Fibroblast of villous mesenchyme (primary cell): ENCODE measurements around the gene MAGI2. TPM values are rescaled to one million over a fixed set of nuclear protein-coding genes. Genes with fewer than 3 reads are reported as not detected.

Experiments used
- DNase-seq: peaks from one replicate; pipeline ENCODE4 v3.0.0-alpha.2; 2010; ENCODE audit warnings: low read depth
- H3K4me3 ChIP-seq: 2 replicates; pipeline ENCODE4 v1.5.1; 2011; ENCODE audit warnings: low read depth, mild to moderate bottlenecking, low read length
- CTCF ChIP-seq: IDR thresholded peaks from 2 replicates; pipeline ENCODE4 v1.5.1; 2012; ENCODE audit warnings: low read depth, mild to moderate bottlenecking, low read length; ENCODE audit not compliant: insufficient read depth
- total RNA-seq: library from RNA; depleted of rRNA; stranded (reverse); fragments of >200 nt; gene quantifications from 2 replicates; pipeline ENCODE4 v1.2.3, GENCODE V29; 2012

Gene MAGI2
- total RNA-seq, 1 donor = 24.6 TPM

GRCh38 chr7:79244482-79244881, 209.0 kb downstream of the MAGI2 start:
- no peak for TF ChIP-seq CTCF
- DNase-seq = no peak
- no peak overlapping the region for H3K4me3 ChIP-seq

GRCh38 chr7:79241288-79242060, 212.0 kb downstream of the MAGI2 start:
- no peak overlapping the region for H3K4me3 ChIP-seq
- TF ChIP-seq CTCF = no peak
- DNase-seq = peak; percentile 85

- no peak for TF ChIP-seq CTCF
- DNase-seq = no peak
- no peak overlapping the region for H3K4me3 ChIP-seq
These were observed 213.1 kb downstream of the MAGI2 start for GRCh38 chr7:79240413-79240812.

- no peak overlapping the region for H3K4me3 ChIP-seq
- peak; percentile 59 for DNase-seq
- TF ChIP-seq CTCF = no peak
These were observed 217.0 kb downstream of the MAGI2 start for GRCh38 chr7:79236352-79237028.

GRCh38 chr7:79227044-79227443, 226.4 kb downstream of the MAGI2 start:
- no peak overlapping the region for H3K4me3 ChIP-seq
- peak; percentile 80 for DNase-seq
- TF ChIP-seq CTCF = no peak

GRCh38 chr7:79221211-79221610, 232.3 kb downstream of the MAGI2 start:
- TF ChIP-seq CTCF = no peak
- H3K4me3 ChIP-seq = no peak overlapping the region
- DNase-seq = no peak
